K562 (cell line): Measurements from ENCODE around the gene PDE11A. TPM values are rescaled to one million over a fixed set of nuclear protein-coding genes. Genes with fewer than 3 reads are reported as not detected.

Experiments
- DDX20 ChIP-seq: fragments of 450-650 bp; IDR thresholded peaks from 2 replicates; pipeline ENCODE4 v1.6.1; 2016; ENCODE audit warnings: missing genetic modification characterization, low read depth, mild to moderate bottlenecking, missing compliant biosample characterization, moderate library complexity
- EGR1 ChIP-seq: fragments of 450-650 bp; conservative IDR thresholded peaks from 2 replicates; pipeline ENCODE4 v1.6.1; 2017; ENCODE audit warnings: mild to moderate bottlenecking
- GABPA ChIP-seq: fragments of 200-800 bp; sonication (Bioruptor generic); conservative IDR thresholded peaks from 2 replicates; pipeline ENCODE4 v1.6.1; 2016; ENCODE audit warnings: low read depth, missing genetic modification characterization, missing compliant biosample characterization
- HBP1 ChIP-seq: fragments of 450-650 bp; formaldehyde crosslinking; IDR thresholded peaks from 2 replicates; pipeline ENCODE4 v1.4.0; 2022; ENCODE audit warnings: missing genetic modification characterization
- HNRNPH1 ChIP-seq: fragments of 200-400 bp; formaldehyde crosslinking; optimal IDR thresholded peaks from 2 replicates; pipeline ENCODE3; 2017; ENCODE audit warnings: low read depth, mild to moderate bottlenecking, low read length, moderate library complexity
- NFE2 ChIP-seq: IDR thresholded peaks from 2 replicates; pipeline ENCODE4 v1.6.1; 2014; ENCODE audit warnings: antibody characterized with exemption, low read depth
- PHTF2 ChIP-seq: fragments of 250-450 bp; sonication (Bioruptor Pico); IDR thresholded peaks from 2 replicates; pipeline ENCODE4 v1.5.0; 2021; ENCODE audit warnings: mild to moderate bottlenecking
- POLR2AphosphoS2 ChIP-seq: IDR thresholded peaks from 2 replicates; pipeline ENCODE4 v1.6.1; 2012; ENCODE audit warnings: low read length, improper control_type of control experiment
- SNIP1 ChIP-seq: fragments of 450-650 bp; IDR thresholded peaks from 2 replicates; pipeline ENCODE4 v1.7.1; 2017; ENCODE audit warnings: low read depth, mild to moderate bottlenecking
- TAL1 ChIP-seq: fragments of 450-650 bp; IDR thresholded peaks from 2 replicates; pipeline ENCODE4 v1.6.1; 2016; ENCODE audit warnings: mild to moderate bottlenecking
- ZNF77 ChIP-seq: fragments of 250-450 bp; sonication (Bioruptor Pico); IDR thresholded peaks from 2 replicates; pipeline ENCODE4 v1.5.0; 2020
- polyA plus RNA-seq, 8 experiments: library from polyadenylated mRNA; depleted of rRNA in 4 of 8; stranded (reverse) in 5 of 8; unstranded in 3 of 8; fragments of >200 nt; fragmentation: Nextera tagmentation in 2 of 8; fragmentation: Illumina TruSeq in 1 of 8; extraction: Ambion mirVana in 2 of 8; extraction: Trizol in 1 of 8; gene quantifications; 2 replicates each; pipeline versions ENCODE4 v1.2.1 to v1.2.3, GENCODE V29; 2011 to 2014; ENCODE audit warnings: inconsistent platforms in 1 of 8, missing spikeins in 1 of 8
- total RNA-seq, 7 experiments: library from RNA; depleted of rRNA in 6 of 7; stranded (reverse); fragments of >200 nt in 6 of 7; fragmentation: Illumina TruSeq in 2 of 7; extraction: Trizol in 2 of 7; gene quantifications; 2 replicates each; pipeline versions ENCODE4 v1.2.1 to v1.2.3, GENCODE V29; 2011 to 2021; ENCODE audit warnings: low replicate concordance in 1 of 7
- TF ChIP-seq, protein P1 (sequence below): fragments of 250-450 bp; sonication (Bioruptor Pico); IDR thresholded peaks from 2 replicates; pipeline ENCODE4 v1.4.0; 2020
- TF ChIP-seq, protein P2 (sequence below): fragments of 450-650 bp; IDR thresholded peaks from 2 replicates; pipeline ENCODE4 v1.6.1; 2016
- TF ChIP-seq, protein P3 (sequence below): fragments of 450-650 bp; IDR thresholded peaks from 2 replicates; pipeline ENCODE4 v1.6.1; 2018; ENCODE audit warnings: mild to moderate bottlenecking, low read depth; ENCODE audit not compliant: partially characterized antibody
- TF ChIP-seq, protein P4 (sequence below): sonication (generic); formaldehyde crosslinking; IDR thresholded peaks from 2 replicates; pipeline ENCODE4 v1.9.0; 2022; ENCODE audit warnings: mild to moderate bottlenecking, missing genetic modification reagents
- TF ChIP-seq, protein P5 (sequence below): fragments of 450-650 bp; conservative IDR thresholded peaks from 2 replicates; pipeline ENCODE4 v1.6.1; 2016; ENCODE audit warnings: missing genetic modification characterization, low read depth, mild to moderate bottlenecking, control low read depth, missing compliant biosample characterization

Gene PDE11A
- total and polyA plus RNA-seq, 9 of the 15 experiments (the other 6 are each of a cell fraction or from before 2014, with no cell fraction given) = 3.2 to 22.1 (median 5.7) TPM

DNA sequence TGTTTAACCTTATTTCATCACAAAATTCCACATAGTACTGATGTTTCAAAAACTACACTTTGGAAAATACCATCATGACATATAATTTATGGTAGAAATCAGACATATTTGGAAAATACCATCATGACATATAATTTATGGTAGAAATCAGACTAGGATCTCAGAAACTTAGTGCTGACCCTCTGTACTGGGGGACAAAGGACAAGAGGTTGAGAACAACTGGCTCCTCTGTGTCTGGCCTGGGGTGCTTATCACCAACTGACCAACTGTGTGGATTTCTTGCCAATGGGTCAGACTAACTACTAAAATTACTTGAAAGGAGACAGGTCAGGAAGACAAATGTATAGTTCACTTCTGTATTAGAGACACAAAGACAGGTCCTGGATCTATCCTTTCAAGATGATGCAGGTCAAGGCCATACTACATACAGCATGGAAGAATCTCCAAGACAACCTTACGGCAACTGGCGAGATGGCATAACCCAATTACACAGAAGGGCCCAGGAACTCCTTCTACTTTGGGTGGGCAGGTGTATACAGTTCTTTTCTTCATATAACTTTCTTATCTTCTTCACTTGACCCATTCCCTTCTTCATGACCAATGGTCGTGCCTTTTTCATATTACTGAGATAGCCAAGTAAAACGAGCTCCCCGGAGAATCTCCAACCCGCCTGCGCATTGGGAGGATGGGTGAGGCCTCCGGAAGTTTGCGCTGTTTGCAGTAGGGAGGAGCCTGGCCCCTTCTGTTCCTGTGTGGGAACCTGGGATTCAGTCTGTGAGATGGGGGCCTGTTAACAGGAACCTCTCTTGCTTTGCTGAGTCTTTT lies 389.5 kb downstream of the PDE11A start (continued):
- TF ChIP-seq, protein P1, sequence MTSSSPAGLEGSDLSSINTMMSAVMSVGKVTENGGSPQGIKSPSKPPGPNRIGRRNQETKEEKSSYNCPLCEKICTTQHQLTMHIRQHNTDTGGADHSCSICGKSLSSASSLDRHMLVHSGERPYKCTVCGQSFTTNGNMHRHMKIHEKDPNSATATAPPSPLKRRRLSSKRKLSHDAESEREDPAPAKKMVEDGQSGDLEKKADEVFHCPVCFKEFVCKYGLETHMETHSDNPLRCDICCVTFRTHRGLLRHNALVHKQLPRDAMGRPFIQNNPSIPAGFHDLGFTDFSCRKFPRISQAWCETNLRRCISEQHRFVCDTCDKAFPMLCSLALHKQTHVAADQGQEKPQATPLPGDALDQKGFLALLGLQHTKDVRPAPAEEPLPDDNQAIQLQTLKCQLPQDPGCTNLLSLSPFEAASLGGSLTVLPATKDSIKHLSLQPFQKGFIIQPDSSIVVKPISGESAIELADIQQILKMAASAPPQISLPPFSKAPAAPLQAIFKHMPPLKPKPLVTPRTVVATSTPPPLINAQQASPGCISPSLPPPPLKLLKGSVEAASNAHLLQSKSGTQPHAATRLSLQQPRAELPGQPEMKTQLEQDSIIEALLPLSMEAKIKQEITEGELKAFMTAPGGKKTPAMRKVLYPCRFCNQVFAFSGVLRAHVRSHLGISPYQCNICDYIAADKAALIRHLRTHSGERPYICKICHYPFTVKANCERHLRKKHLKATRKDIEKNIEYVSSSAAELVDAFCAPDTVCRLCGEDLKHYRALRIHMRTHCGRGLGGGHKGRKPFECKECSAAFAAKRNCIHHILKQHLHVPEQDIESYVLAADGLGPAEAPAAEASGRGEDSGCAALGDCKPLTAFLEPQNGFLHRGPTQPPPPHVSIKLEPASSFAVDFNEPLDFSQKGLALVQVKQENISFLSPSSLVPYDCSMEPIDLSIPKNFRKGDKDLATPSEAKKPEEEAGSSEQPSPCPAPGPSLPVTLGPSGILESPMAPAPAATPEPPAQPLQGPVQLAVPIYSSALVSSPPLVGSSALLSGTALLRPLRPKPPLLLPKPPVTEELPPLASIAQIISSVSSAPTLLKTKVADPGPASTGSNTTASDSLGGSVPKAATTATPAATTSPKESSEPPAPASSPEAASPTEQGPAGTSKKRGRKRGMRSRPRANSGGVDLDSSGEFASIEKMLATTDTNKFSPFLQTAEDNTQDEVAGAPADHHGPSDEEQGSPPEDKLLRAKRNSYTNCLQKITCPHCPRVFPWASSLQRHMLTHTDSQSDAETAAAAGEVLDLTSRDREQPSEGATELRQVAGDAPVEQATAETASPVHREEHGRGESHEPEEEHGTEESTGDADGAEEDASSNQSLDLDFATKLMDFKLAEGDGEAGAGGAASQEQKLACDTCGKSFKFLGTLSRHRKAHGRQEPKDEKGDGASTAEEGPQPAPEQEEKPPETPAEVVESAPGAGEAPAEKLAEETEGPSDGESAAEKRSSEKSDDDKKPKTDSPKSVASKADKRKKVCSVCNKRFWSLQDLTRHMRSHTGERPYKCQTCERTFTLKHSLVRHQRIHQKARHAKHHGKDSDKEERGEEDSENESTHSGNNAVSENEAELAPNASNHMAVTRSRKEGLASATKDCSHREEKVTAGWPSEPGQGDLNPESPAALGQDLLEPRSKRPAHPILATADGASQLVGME (CRISPR knock-in tag) = no peak
- TF ChIP-seq POLR2AphosphoS2 = no peak
- no peak for TF ChIP-seq PHTF2 (CRISPR knock-in tag)
- TF ChIP-seq, protein P2, sequence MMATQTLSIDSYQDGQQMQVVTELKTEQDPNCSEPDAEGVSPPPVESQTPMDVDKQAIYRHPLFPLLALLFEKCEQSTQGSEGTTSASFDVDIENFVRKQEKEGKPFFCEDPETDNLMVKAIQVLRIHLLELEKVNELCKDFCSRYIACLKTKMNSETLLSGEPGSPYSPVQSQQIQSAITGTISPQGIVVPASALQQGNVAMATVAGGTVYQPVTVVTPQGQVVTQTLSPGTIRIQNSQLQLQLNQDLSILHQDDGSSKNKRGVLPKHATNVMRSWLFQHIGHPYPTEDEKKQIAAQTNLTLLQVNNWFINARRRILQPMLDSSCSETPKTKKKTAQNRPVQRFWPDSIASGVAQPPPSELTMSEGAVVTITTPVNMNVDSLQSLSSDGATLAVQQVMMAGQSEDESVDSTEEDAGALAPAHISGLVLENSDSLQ = peak; percentile 18; the same call in 1 of the 2 replicates
- TF ChIP-seq DDX20 (tag) = 0 out of 2 replicates have a peak, but pooled peaks have one; percentile 30
- TF ChIP-seq HNRNPH1 = no peak
- TF ChIP-seq HBP1 (CRISPR knock-in tag) = no peak
- TF ChIP-seq ZNF77 (CRISPR knock-in tag) = no peak
- TF ChIP-seq TAL1 = peak; percentile 32; the same call in 1 of the 2 replicates
- TF ChIP-seq, protein P3, sequence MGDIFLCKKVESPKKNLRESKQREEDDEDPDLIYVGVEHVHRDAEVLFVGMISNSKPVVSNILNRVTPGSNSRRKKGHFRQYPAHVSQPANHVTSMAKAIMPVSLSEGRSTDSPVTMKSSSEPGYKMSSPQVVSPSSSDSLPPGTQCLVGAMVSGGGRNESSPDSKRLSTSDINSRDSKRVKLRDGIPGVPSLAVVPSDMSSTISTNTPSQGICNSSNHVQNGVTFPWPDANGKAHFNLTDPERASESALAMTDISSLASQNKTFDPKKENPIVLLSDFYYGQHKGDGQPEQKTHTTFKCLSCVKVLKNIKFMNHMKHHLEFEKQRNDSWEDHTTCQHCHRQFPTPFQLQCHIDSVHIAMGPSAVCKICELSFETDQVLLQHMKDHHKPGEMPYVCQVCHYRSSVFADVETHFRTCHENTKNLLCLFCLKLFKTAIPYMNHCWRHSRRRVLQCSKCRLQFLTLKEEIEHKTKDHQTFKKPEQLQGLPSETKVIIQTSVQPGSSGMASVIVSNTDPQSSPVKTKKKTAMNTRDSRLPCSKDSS = no peak
- TF ChIP-seq SNIP1 = no peak
- no peak for TF ChIP-seq NFE2
- TF ChIP-seq EGR1 = no peak
- TF ChIP-seq, protein P4, sequence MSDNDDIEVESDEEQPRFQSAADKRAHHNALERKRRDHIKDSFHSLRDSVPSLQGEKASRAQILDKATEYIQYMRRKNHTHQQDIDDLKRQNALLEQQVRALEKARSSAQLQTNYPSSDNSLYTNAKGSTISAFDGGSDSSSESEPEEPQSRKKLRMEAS (CRISPR knock-in tag) = no peak
- TF ChIP-seq, protein P5, sequence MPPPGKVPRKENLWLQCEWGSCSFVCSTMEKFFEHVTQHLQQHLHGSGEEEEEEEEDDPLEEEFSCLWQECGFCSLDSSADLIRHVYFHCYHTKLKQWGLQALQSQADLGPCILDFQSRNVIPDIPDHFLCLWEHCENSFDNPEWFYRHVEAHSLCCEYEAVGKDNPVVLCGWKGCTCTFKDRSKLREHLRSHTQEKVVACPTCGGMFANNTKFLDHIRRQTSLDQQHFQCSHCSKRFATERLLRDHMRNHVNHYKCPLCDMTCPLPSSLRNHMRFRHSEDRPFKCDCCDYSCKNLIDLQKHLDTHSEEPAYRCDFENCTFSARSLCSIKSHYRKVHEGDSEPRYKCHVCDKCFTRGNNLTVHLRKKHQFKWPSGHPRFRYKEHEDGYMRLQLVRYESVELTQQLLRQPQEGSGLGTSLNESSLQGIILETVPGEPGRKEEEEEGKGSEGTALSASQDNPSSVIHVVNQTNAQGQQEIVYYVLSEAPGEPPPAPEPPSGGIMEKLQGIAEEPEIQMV = no peak
- TF ChIP-seq GABPA (tag) = peak; percentile 62
